NCI-H446 treated with DMSO at 0.1 percent for 48 hours (cell line): ENCODE measurements around the gene IGFALS.

Source experiments
- DNase-seq: peaks from one replicate; lab custom pipeline; 2025; lab: John Stamatoyannopoulos, UW

Gene IGFALS

DNA sequence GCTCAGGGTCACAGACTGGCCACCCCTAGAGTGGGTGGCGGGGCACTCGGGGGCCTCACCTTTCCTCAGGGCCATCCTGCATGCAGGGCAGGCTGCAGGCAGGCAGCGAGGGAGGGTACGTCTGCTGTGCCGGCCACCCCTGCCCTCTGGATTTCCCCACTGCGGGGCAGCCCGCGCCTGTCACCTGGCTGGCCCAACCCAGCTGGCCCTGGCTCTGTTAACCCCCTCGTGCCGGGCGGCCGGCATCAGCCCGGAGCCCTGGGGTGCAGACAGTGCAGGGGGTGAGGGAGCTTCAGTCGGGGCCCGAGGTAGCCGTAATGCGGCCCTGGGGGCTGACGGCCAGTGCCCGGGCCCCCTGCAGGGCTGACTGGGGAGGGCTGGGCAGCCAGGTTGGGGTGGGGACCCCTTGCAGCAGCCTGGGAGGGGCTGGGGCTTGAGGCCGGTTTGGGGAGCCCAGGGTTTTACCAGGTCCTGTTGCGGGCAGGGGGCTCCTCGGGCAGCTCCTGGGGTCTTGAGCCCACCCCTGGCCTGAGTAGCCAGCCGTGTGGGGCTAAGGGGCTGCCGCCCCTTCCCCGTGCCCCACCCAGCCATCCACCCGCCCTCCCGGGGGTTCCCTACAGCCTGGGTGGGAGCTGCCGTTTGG, at the start of gene IGFALS:
Gene IGFALS (minus strand): TSS at position 128 of the 643 bp plus-strand sequence. CDS start 53 bp downstream, at position 75.
- DNase-seq: no peak

DNA sequence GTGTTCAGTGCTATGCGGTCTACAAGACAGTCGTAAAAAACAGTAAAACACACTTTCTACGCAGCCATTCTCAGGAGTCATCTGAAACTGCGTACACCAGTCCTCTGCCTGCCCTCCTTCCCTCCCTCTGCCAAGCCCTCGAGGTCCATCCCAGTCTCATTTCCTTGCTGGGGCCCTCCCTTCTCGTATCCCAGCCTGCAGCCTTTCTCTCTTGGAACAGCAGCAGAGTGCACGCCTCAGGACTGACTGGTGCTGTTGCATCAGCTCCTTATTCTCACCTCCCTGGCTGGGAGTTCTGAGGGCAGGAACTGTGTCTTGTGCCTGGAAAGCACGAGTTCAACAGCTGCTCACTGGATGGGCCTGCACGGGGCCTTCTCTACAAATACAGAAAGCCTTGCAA, 46.0 kb upstream of the IGFALS start:
- DNase-seq: no peak

DNA sequence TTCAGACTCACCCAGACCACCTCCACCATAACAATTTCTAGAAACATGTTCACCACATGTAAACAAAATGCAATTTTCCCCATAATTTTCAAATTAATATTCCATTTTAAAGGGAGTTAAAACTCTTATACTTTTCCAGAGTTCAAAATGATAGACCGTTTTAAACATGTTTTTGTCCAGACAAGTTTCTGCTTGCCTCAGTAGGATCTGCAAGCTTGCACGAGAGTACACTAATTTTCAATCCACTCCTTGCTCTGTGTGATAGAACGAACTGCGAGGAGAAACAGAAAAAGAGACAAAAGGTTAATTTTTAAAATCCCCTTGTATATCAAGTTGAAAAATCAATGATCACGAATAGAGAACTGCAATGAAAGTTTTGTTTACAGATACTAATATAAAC, 40.6 kb upstream of the IGFALS start:
- no peak for DNase-seq

DNA sequence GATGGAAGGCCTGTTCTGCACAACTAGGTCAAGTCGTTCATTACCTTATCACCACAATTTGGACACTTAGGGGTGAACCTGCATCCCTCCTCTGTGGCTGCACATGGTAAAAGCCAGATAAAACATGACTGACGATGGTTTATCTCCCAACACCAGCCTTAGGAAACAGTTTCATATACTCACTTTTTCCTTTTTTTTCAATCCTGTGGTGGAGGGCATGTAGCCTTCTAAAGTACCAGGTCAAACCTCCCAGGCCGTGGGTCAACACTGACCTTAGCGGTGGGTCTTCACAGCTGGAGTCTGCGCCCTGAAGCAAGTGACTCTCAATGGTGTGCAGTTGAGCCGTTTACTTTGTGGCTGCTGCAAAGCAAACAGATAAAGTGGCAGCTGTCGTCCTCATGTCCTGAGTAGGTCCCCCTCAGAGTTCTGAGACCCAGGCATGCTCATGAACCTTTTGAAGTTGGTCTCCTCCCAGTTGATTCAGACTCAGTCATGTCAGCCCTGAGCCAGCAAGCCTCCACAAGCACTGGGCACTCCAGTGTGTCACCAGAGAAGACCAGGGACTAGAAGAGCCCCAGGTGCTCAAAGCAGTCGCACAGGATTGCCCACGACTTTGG, 39.4 kb upstream of the IGFALS start:
- no peak for DNase-seq

DNA sequence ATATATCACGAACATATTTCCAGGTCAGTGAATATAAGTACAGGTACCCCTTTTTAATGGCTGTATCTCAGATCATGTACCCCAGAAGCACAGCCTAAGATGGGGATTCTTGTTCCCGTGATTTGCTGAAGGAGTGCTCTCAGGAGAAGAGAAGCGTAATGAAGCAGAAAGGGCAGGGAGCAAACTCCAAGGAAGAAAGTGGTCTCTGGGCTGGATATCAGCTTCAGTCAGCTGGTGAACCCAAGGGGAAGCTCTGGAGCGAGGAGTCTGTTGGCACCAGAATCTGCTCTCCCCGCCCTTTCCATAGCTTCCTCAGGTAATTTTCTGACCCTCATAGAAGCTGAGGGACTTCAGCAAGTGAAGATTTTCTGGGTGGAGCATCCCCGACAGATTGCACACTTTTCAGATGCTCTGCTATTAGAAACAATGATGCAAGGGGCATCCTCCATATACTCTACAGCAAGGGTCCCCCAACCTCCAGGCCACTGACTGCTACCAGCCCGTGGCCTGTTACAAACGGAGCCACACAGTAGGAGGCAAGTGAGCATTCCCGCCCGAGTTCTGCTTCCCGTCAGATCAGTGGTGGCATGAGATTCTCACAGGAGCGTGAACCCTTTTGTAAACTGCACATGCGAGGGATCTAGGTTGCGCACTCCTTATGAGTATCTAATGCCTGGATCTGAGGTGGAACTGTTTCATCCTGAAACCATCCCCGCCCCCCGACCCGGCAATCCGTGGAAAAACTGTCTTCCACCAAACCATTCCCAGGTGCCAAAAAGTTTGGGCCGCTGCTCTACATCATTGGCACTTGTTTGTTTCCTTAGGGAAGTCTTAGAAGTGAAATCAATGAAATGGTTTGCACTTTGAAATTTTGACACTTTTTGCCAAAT, 37.9 kb upstream of the IGFALS start:
- no peak for DNase-seq

- DNase-seq: no peak
Measured at GRCh38 chr16:1830213-1830612, 36.7 kb upstream of the IGFALS start.

DNA sequence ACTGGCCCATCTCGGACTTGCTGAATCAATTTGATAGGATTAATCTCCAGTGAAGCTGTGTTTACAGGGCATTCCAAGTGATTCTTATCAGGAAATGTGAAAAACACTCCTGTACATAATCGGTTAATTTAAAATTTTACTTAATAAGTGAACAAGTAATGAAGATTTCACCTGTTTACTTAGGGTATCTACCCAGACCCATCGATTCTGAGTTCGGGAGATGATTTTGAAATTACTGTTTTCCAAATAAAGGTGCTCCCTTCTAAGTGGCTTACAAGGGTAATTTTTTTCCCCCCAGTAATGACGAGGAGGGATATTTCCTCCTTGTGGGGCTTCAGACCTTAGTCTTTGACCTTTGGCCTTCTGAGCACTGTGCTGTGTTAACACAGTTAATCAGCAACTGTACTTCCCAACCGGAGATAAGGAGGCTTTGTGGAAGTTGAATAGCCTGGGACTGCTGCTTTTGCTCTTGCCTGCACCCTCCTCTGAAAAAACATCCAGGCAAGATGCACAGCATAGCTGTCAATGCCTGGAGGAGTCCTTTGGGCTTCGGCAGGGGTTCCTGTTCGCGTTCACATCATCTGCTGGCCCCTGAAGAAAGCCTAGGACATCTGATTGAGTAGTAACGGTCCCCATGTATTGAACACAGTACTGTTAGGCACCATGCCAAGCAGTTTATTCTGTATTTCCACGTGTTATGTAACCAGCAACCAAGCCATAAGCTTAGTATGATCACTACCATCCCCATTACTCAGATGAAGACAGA, 35.3 kb upstream of the IGFALS start:
- DNase-seq: no peak

- DNase-seq: peak; percentile 82
Measured at GRCh38 chr16:1826691-1827573, 33.4 kb upstream of the IGFALS start, which contains the start of the genes FAHD1 and HAGH. Gene FAHD1 (plus strand): TSS chr16:1827206. CDS start chr16:1827239, 33 bp downstream. Gene HAGH (minus strand): TSS chr16:1826825. CDS start chr16:1826787, 38 bp downstream.

DNA sequence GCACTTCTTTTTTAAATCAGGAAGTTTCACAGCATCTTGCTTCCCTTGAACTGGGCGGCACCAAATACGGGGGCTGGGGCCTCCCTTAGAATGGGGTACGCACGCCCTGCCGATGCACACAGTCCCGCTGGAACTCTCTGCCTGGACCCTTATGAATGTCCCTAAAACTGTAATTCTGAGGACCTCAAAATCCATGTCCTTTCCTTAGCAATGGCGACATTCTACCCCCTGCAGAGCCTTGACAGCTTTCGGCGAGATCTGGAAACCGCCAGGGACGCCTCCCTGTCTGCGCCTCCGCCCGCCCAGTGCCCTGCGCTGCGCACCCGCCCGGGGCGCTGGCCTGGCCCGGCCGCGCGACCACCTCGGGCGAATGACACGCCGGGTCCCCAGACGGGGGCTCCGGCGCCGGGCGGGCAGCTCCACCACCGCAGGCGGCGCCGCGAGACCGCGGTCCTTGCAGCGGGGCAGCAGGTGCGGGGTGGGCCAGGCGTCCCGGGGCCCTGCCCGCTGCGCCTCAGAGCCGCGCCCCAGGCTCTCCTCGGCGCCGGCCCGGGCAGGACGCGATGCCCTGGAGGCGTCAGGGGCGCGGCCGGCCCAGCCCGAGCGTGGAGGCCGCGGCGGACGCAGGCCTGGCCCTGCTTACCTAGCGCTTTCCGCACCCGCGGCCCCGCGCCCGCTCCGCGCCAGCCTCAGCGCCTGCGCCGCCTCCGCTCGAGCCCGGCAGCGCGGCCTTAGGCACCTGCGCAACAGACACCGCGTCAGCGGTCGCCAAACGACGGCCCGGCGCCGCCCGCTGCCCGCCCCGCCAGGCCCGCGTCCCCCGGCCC, 32.6 kb upstream of the IGFALS start:
- no peak for DNase-seq

GRCh38 chr16:1825381-1825863, 31.9 kb upstream of the IGFALS start:
- no peak for DNase-seq

DNA sequence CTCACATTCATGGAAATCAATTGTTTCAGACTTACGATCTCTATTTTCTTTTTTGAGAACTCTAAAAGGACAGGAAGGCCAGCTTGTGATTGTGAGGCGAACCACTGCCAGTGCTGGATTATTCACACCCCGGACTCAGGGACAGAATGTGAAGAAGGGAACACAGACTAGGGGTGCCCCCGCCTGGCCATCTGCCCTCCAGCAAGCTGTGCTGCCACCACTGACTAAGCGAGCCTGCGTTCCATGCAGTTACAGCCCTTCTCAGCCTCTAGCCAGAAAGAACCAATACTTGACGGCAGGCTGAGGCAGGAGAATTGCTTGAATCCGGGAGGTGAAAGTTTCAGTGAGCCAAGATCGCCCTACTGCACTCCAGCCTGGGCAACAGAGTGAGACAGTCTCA, 30.3 kb upstream of the IGFALS start:
- DNase-seq: no peak

- no peak for DNase-seq
Measured at GRCh38 chr16:1822801-1823200, 29.3 kb upstream of the IGFALS start.

DNA sequence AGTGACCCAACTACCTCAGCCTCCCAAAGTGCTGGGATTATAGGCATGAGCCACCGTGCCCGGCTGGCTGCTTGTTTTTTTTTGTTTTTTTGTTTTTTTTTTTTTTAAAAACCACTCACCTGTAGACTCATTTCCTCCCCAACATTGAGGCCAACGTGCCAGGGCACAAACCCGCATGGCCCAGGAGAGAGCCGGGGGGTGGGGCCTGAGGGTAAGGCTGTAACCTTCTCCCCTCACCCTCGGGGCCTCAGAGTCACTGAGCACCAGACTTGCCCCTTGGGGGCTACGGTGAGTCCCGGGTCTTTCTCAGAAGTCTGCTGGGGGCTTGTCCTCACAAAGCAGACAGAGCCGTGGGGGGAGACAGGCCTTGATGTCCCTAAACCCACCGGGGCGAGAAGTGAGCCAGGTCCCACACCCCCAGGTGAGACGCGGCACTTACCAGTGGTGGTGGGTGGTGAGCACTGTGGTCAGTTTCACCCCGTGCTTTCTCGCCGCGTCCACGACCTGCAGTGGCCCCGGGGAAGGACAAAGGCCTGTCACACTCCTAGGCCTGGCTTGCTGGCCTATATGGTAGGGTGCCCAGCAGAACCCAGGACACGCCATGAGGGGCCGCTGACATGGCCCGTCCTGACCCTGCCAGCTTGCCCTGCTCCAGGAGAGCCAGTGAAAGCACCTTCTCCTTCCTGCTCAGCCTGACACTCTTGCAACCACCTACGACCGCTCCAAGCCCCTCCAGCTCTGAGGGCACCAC, 28.5 kb upstream of the IGFALS start:
- no peak for DNase-seq

DNA sequence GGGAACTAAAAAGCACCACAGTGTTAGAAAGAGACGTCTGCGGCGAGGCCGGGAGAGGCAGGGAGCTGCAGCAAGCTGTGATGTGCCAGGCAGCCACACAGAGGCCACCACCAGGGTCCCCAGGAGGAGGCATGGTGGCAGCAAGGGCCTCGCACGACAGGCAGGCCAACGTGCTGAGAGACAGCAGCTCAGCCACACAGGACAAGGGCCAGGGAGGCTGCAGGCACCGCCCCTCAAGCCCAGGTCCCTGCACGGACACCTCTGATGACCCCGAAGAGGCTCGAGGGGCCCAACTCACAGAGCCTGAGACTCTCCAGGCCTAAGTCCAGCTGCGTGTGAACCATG, 27.4 kb upstream of the IGFALS start:
- no peak for DNase-seq

DNA sequence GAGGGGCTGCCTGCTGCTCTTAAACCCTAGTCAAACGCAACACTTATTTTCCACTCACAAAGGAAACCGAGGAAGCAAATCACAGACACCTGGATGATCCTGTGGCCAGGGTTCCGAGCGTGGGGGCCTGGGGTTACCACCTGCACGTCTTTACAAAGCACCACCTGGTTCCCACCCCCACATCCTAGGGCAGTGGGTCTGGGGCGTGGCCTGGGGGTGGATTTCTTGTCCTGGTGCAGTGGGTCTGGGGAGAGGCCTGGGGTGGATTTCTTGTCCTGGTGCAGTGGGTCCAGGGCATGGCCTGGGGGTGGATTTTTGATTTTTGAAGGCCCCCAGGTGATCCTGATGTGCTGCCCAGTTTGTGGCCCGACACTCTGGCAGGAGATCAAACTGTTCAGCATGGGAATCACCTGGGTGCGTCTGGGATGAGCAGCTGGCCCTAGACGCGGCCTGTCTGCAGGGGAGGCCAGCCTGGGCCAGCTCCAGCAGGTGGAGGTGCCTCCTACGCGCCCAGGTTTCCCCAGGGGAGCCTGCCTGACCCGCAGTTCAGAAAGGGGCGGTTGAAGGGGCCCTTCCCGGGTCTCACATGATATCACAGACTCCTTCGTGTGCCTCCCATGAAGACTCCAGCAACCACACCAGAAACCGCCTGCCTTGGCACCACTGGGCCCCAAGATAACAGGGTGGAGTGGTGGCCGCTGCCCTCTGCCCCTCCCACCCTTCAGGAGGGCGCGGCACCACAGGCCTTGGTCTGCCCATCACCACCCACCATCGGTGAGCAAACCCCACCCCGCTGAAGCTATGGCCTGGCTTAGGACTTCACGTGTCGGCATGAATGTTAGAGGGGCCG, 26.8 kb upstream of the IGFALS start:
- no peak for DNase-seq

- DNase-seq: no peak
Measured at GRCh38 chr16:1819611-1820010, 26.1 kb upstream of the IGFALS start.

DNA sequence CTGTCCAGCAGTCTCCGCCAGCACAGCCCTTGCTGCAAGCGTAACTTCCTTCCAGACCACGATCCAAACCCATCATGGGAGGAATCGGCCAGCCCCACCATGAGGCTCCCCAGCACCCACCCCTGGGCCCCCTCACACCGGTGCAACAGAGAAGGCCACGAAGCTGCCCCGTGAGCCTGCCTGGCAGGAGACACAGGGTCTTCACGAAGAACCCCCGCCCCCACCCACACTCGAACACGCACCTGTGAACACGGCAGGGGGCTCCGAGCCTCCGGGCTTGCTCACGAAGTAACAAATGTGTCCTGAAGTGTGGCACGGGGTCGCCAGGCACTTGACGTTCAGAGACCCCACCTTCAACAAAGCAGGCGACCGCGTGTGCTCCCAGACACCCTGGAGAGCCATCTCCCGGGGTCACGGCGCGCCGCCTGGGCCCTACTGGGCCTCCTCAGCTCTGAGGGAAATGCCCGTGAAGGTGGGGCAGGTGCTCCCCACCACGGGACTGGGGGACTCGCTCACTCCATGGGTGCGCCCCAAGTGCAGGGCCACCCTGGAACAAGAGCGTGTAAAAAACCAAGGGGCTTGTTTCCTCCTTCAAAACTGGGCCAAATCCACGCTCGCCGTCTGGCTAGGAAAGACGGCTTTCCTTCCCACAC, 25.5 kb upstream of the IGFALS start:
- DNase-seq: no peak
